ENCODE measurements around the gene LTBP1. TPM values are rescaled to one million over a fixed set of nuclear protein-coding genes. Genes with fewer than 3 reads are reported as not detected.

LTBP1 gene
- total RNA-seq, 1 donor from 2014 or later = 29.7 TPM

DNA sequence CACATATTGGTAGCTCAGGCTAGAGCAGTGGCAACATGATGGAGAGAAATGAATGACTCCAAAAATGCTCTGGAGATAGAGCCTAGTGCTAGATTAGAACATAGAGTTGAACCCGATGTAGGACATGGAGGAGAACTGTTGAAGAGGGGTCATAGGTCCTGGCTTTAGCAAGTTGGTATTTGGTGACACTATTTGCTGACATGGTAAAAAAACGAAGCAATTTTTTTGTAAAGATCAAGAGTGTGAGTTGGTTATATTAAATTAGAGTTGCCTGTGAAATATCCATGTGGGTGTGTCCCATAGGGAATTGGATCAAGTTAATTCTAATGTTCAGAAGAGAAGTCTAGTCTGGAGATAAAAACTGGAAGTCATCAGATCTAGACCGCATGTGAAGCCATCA, 386.7 kb downstream of the LTBP1 start:
- Mint-ChIP-seq H3K9me3 (ENCODE audit: unreplicated experiment) (no peaks in the 10 kb centered on the region), H3K36me3 (ENCODE audit: low read depth, unreplicated experiment) (peaks cover 2% of the 10 kb centered on the region), H3K4me3 (ENCODE audit: unreplicated experiment) (no peak overlapping the region), H3K27ac (ENCODE audit: unreplicated experiment) (no peak overlapping the region), H3K27me3 (ENCODE audit: low read depth, unreplicated experiment) (no peaks in the 10 kb centered on the region), H3K4me1 (ENCODE audit: low read depth, unreplicated experiment) (no peaks in the 10 kb centered on the region)
- H3K27me3 ChIP-seq (ENCODE audit: insufficient read depth, low read length) = no peaks in the 10 kb centered on the region
- no peak overlapping the region for H2AFZ ChIP-seq (ENCODE audit: low read depth, low read length)
- H3K4me3 ChIP-seq (ENCODE audit: insufficient read depth, low read depth, low read length) = no peak overlapping the region
- H4K20me1 ChIP-seq (ENCODE audit: insufficient read depth, low read length) = peaks cover 3% of the 10 kb centered on the region
- TF ChIP-seq, protein P1, sequence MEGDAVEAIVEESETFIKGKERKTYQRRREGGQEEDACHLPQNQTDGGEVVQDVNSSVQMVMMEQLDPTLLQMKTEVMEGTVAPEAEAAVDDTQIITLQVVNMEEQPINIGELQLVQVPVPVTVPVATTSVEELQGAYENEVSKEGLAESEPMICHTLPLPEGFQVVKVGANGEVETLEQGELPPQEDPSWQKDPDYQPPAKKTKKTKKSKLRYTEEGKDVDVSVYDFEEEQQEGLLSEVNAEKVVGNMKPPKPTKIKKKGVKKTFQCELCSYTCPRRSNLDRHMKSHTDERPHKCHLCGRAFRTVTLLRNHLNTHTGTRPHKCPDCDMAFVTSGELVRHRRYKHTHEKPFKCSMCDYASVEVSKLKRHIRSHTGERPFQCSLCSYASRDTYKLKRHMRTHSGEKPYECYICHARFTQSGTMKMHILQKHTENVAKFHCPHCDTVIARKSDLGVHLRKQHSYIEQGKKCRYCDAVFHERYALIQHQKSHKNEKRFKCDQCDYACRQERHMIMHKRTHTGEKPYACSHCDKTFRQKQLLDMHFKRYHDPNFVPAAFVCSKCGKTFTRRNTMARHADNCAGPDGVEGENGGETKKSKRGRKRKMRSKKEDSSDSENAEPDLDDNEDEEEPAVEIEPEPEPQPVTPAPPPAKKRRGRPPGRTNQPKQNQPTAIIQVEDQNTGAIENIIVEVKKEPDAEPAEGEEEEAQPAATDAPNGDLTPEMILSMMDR (IDR thresholded peaks at IDR 0.05; ENCODE audit: insufficient read depth, low read depth, low read length) = no peak
- TF ChIP-seq EZH2 (IDR thresholded peaks at IDR 0.05; ENCODE audit: insufficient read depth, low read length) = no peak
- no peak overlapping the region for H3K27ac ChIP-seq (ENCODE audit: low read depth, low read length)
- H3K79me2 ChIP-seq (ENCODE audit: insufficient read depth, low read length) = no peaks in the 10 kb centered on the region
- H3K9ac ChIP-seq (ENCODE audit: low read length) = no peak overlapping the region
- no peaks in the 10 kb centered on the region for H3K4me1 ChIP-seq (ENCODE audit: insufficient read depth, low read length)
- DNase-seq (ENCODE audit: low read depth) (no peak), FAIRE-seq (no peak)
- H3K36me3 ChIP-seq (ENCODE audit: insufficient read depth, low read length) = peaks cover 3% of the 10 kb centered on the region
- H3K4me2 ChIP-seq (ENCODE audit: low read length) = no peak overlapping the region
- H3K9me3 ChIP-seq (ENCODE audit: insufficient read depth, low read depth, low read length) = no peaks in the 10 kb centered on the region

DNA sequence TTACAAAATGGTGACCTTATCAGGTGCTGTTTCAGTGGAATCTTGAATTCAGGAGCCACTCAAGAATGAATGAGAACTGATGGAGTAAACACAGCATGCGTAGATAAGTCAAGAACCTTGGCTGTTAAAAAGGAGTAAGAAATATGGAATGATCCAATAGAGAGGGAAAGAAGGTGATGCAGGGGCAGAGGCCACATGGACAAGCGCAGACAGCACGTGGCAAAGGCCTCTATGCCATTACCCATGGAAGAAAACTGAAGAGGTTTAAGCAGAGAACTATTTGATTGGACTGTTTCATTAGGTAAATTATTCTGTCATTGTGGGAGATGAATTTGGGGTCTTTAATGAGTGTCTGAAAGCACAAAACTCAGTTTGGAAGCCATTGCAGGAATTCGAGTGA, 387.3 kb downstream of the LTBP1 start:
- H3K36me3 ChIP-seq (ENCODE audit: insufficient read depth, low read length) = no peaks in the 10 kb centered on the region
- Mint-ChIP-seq H3K36me3 (ENCODE audit: low read depth, unreplicated experiment) (peaks cover 1% of the 10 kb centered on the region), H3K27me3 (ENCODE audit: low read depth, unreplicated experiment) (no peaks in the 10 kb centered on the region), H3K4me3 (ENCODE audit: unreplicated experiment) (no peak overlapping the region), H3K9me3 (ENCODE audit: unreplicated experiment) (no peaks in the 10 kb centered on the region), H3K4me1 (ENCODE audit: low read depth, unreplicated experiment) (no peaks in the 10 kb centered on the region), H3K27ac (ENCODE audit: unreplicated experiment) (no peak overlapping the region)
- H4K20me1 ChIP-seq (ENCODE audit: insufficient read depth, low read length) = peaks cover 4% of the 10 kb centered on the region
- TF ChIP-seq, protein P1 (IDR thresholded peaks at IDR 0.05; ENCODE audit: insufficient read depth, low read depth, low read length) = no peak
- TF ChIP-seq EZH2 (IDR thresholded peaks at IDR 0.05; ENCODE audit: insufficient read depth, low read length) = no peak
- no peak overlapping the region for H3K9ac ChIP-seq (ENCODE audit: low read length)
- no peak overlapping the region for H3K4me3 ChIP-seq (ENCODE audit: insufficient read depth, low read depth, low read length)
- H3K4me1 ChIP-seq (ENCODE audit: insufficient read depth, low read length) = no peaks in the 10 kb centered on the region
- no peaks in the 10 kb centered on the region for H3K79me2 ChIP-seq (ENCODE audit: insufficient read depth, low read length)
- no peaks in the 10 kb centered on the region for H3K9me3 ChIP-seq (ENCODE audit: insufficient read depth, low read depth, low read length)
- no peaks in the 10 kb centered on the region for H3K27me3 ChIP-seq (ENCODE audit: insufficient read depth, low read length)
- no peak overlapping the region for H3K27ac ChIP-seq (ENCODE audit: low read depth, low read length)
- DNase-seq (ENCODE audit: low read depth) = no peak
- FAIRE-seq = peak; percentile 34
- H2AFZ ChIP-seq (ENCODE audit: low read depth, low read length) = no peak overlapping the region
- H3K4me2 ChIP-seq (ENCODE audit: low read length) = no peak overlapping the region

GRCh38 chr2:33335516-33335915, 388.8 kb downstream of the LTBP1 start:
- Mint-ChIP-seq H3K27me3 (ENCODE audit: low read depth, unreplicated experiment) (no peaks in the 10 kb centered on the region), H3K4me3 (ENCODE audit: unreplicated experiment) (no peak overlapping the region), H3K9me3 (ENCODE audit: unreplicated experiment) (no peaks in the 10 kb centered on the region), H3K4me1 (ENCODE audit: low read depth, unreplicated experiment) (no peaks in the 10 kb centered on the region), H3K27ac (ENCODE audit: unreplicated experiment) (no peak overlapping the region), H3K36me3 (ENCODE audit: low read depth, unreplicated experiment) (peaks cover 4% of the 10 kb centered on the region)
- Histone ChIP-seq H3K4me1 (ENCODE audit: insufficient read depth, low read length) (no peaks in the 10 kb centered on the region), H4K20me1 (ENCODE audit: insufficient read depth, low read length) (peaks cover 4% of the 10 kb centered on the region), H3K79me2 (ENCODE audit: insufficient read depth, low read length) (no peaks in the 10 kb centered on the region), H3K27me3 (ENCODE audit: insufficient read depth, low read length) (no peaks in the 10 kb centered on the region), H3K4me2 (ENCODE audit: low read length) (no peak overlapping the region), H2AFZ (ENCODE audit: low read depth, low read length) (no peak overlapping the region), H3K9me3 (ENCODE audit: insufficient read depth, low read depth, low read length) (no peaks in the 10 kb centered on the region), H3K36me3 (ENCODE audit: insufficient read depth, low read length) (no peaks in the 10 kb centered on the region), H3K9ac (ENCODE audit: low read length) (no peak overlapping the region), H3K4me3 (ENCODE audit: insufficient read depth, low read depth, low read length) (no peak overlapping the region), H3K27ac (ENCODE audit: low read depth, low read length) (no peak overlapping the region)
- FAIRE-seq = no peak
- no peak for TF ChIP-seq EZH2 (IDR thresholded peaks at IDR 0.05; ENCODE audit: insufficient read depth, low read length)
- TF ChIP-seq, protein P1 (IDR thresholded peaks at IDR 0.05; ENCODE audit: insufficient read depth, low read depth, low read length) = no peak
- no peak for DNase-seq (ENCODE audit: low read depth)

All from astrocyte (in vitro differentiated cells and primary cell).